H1 (cell line): Measurements from ENCODE around the gene CAMK2N2.

ENCODE experiments used
- ATF2 ChIP-seq: IDR thresholded peaks from 2 replicates; pipeline ENCODE4 v1.6.1; 2012; ENCODE audit warnings: low read length, inconsistent platforms
- CBX8 ChIP-seq: fragments of 300-800, 300-1000 bp; sonication (generic); IDR thresholded peaks from 2 replicates; pipeline ENCODE4 v1.7.1; 2016; ENCODE audit warnings: low read depth, low read length, borderline replicate concordance
- CREB1 ChIP-seq: IDR thresholded peaks from 2 replicates; pipeline ENCODE4 v1.6.1; 2012; ENCODE audit warnings: inconsistent platforms
- CTCF ChIP-seq, 3 experiments: IDR thresholded peaks; 1 replicate in 2 of 3; 2 replicates in 1 of 3; pipeline versions ENCODE4 v1.5.1 to v1.6.1; 2011; ENCODE audit warnings: low read length in 3 of 3, mild to moderate bottlenecking in 3 of 3, inconsistent platforms in 2 of 3, low read depth in 1 of 3, moderate library complexity in 1 of 3; ENCODE audit not compliant: insufficient read depth in 1 of 3; ENCODE audit errors: control extremely low read depth in 1 of 3
- EGR1 ChIP-seq: IDR thresholded peaks from 2 replicates; pipeline ENCODE4 v1.6.1; 2011; ENCODE audit warnings: low read depth, low read length, borderline replicate concordance
- EP300 ChIP-seq, 2 experiments: IDR thresholded peaks; 1 replicate in 1 of 2; 2 replicates in 1 of 2; pipeline ENCODE4 v1.6.1; 2011 to 2012; ENCODE audit warnings: low read depth in 2 of 2, low read length in 2 of 2, mild to moderate bottlenecking in 2 of 2, borderline replicate concordance in 1 of 2, inconsistent platforms in 1 of 2, moderate library complexity in 1 of 2
- EZH2 ChIP-seq: fragments of 200-600 bp; sonication (generic); IDR thresholded peaks from 2 replicates; pipeline ENCODE4 v1.7.1; 2012; ENCODE audit warnings: low read depth, mild to moderate bottlenecking, moderate library complexity, low read length, inconsistent platforms; ENCODE audit not compliant: severe bottlenecking
- JUND ChIP-seq: IDR thresholded peaks from 2 replicates; pipeline ENCODE4 v1.6.1; 2011; ENCODE audit warnings: mild to moderate bottlenecking, improper control_type of control experiment, low read length
- POLR2A ChIP-seq, 2 experiments: IDR thresholded peaks; 1 replicate in 1 of 2; 2 replicates in 1 of 2; pipeline ENCODE4 v1.6.1; 2011; ENCODE audit warnings: low read depth in 2 of 2, low read length in 2 of 2, mild to moderate bottlenecking in 2 of 2; ENCODE audit errors: control extremely low read depth in 1 of 2
- SAP30 ChIP-seq: fragments of 300-600 bp; sonication (generic); IDR thresholded peaks from 2 replicates; pipeline ENCODE4 v1.7.1; 2012; ENCODE audit warnings: low read length, moderate library complexity, mild to moderate bottlenecking, inconsistent platforms; ENCODE audit not compliant: insufficient read depth, insufficient replicate concordance
- SIRT6 ChIP-seq: IDR thresholded peaks from one replicate; pipeline ENCODE4 v1.7.1; 2012; ENCODE audit warnings: low read length, inconsistent platforms
- SP1 ChIP-seq: IDR thresholded peaks from 2 replicates; pipeline ENCODE4 v1.6.1; 2011; ENCODE audit warnings: low read depth, low read length
- TAF1 ChIP-seq: IDR thresholded peaks from 2 replicates; pipeline ENCODE4 v1.6.1; 2011; ENCODE audit warnings: mild to moderate bottlenecking, low read depth, low read length
- ZNF274 ChIP-seq: IDR thresholded peaks from 2 replicates; pipeline ENCODE4 v1.7.0; 2012; ENCODE audit warnings: low read length, borderline replicate concordance; ENCODE audit errors: extremely low read depth

GRCh38 chr3:184229394-184230080 is 31.8 kb downstream of the CAMK2N2 start, which contains the start of gene VWA5B2:
- no peak for TF ChIP-seq CREB1
- 0 out of 2 replicates have a peak, but pooled peaks have one; percentile 26 for TF ChIP-seq TAF1
- no peak for TF ChIP-seq SIRT6
- TF ChIP-seq CTCF (IDR thresholded peaks at IDR 0.05; ENCODE audit: control extremely low read depth in 1 of 3, insufficient read depth in 1 of 3, low read depth in 1 of 3, low read length in 3 of 3) = peak in 2 of 3 experiments; percentile 14 to 15; a peak in 1 of 4 replicates
- no peak for TF ChIP-seq EP300 (IDR thresholded peaks at IDR 0.05; ENCODE audit: borderline replicate concordance in 1 of 2, low read depth in 2 of 2, low read length in 2 of 2)
- no peak for TF ChIP-seq SAP30
- TF ChIP-seq ATF2 = no peak
- TF ChIP-seq POLR2A (IDR thresholded peaks at IDR 0.05; ENCODE audit: control extremely low read depth in 1 of 2, low read depth in 2 of 2, low read length in 2 of 2) = no peak
- TF ChIP-seq EZH2 = peak; percentile 62
- peak; percentile 65; the same call in 1 of the 2 replicates for TF ChIP-seq EGR1
- TF ChIP-seq ZNF274 = no peak
- TF ChIP-seq JUND = no peak
- TF ChIP-seq SP1 = no peak
- no peak for TF ChIP-seq CBX8
